GM15510 (cell line): ENCODE results near the gene ASPRV1.

Source experiments
- POLR2A ChIP-seq: IDR thresholded peaks from 3 replicates; pipeline ENCODE4 v1.6.1; 2011; ENCODE audit warnings: borderline replicate concordance; ENCODE audit not compliant: insufficient read length; ENCODE audit errors: extremely low read depth

The ASPRV1 gene

GRCh38 chr2:69993708-69994107, 32.3 kb upstream of the ASPRV1 start:
- TF ChIP-seq POLR2A: no peak

GRCh38 chr2:69993048-69993565, 31.7 kb upstream of the ASPRV1 start:
- TF ChIP-seq POLR2A: no peak

- no peak for TF ChIP-seq POLR2A
Measured at GRCh38 chr2:69992310-69993047, 31.0 kb upstream of the ASPRV1 start.

GRCh38 chr2:69989441-69990105, 28.1 kb upstream of the ASPRV1 start:
- no peak for TF ChIP-seq POLR2A

GRCh38 chr2:69989009-69989408, 27.6 kb upstream of the ASPRV1 start:
- no peak for TF ChIP-seq POLR2A

GRCh38 chr2:69988086-69988635, 26.7 kb upstream of the ASPRV1 start:
- no peak for TF ChIP-seq POLR2A

- TF ChIP-seq POLR2A: no peak
Measured at GRCh38 chr2:69986691-69987090, 25.3 kb upstream of the ASPRV1 start.

- TF ChIP-seq POLR2A: no peak
Measured at GRCh38 chr2:69985688-69986087, 24.3 kb upstream of the ASPRV1 start.

GRCh38 chr2:69985216-69985615, 23.8 kb upstream of the ASPRV1 start:
- TF ChIP-seq POLR2A: no peak

GRCh38 chr2:69983392-69983966, 22.0 kb upstream of the ASPRV1 start:
- no peak for TF ChIP-seq POLR2A

- TF ChIP-seq POLR2A: no peak
Measured at GRCh38 chr2:69979902-69980807, 18.7 kb upstream of the ASPRV1 start.

GRCh38 chr2:69977906-69978482, 16.6 kb upstream of the ASPRV1 start:
- no peak for TF ChIP-seq POLR2A

GRCh38 chr2:69977186-69977585, 15.8 kb upstream of the ASPRV1 start:
- no peak for TF ChIP-seq POLR2A
